Measurements from ENCODE around the gene ASNS. TPM values are rescaled to one million over a fixed set of nuclear protein-coding genes. Genes with fewer than 3 reads are reported as not detected.

ASNS gene
- 56.4 and 70.7 TPM in 2 replicates for total RNA-seq

GRCh38 chr7:97872025-97872669 lies at the start of gene ASNS:
Gene ASNS, minus strand, starts transcription at chr7:97872408. Its CDS starts 3,252 bp downstream, at chr7:97869156.

Other genes starting within 250 kb of the ASNS start
- gene TAC1, start 140.3 kb downstream of the ASNS start, total RNA-seq = not detected in 2 replicates
- gene OCM2, start 117.8 kb upstream of the ASNS start, total RNA-seq = not detected in 2 replicates
- 9.3 and 15.5 TPM in 2 replicates for gene LMTK2, start 234.5 kb upstream of the ASNS start, total RNA-seq